ENCODE results near the gene PHOSPHO1. TPM values are rescaled to one million over a fixed set of nuclear protein-coding genes. Genes with fewer than 3 reads are reported as not detected.
A peak's percentile ranks its signal among the peaks of the same experiment; 100 is the strongest.
"Not testable (repeated sequence)": the region's sequence is repeated elsewhere in the genome, so short reads cannot be mapped to it uniquely, and the experiment has no call there.

PHOSPHO1 gene
- total RNA-seq, 2 donors from 2014 or later = 0.55 to 6.3 TPM

- H3K9me3 ChIP-seq = no peaks in the 10 kb centered on the region
- intact Hi-C loops (cut with DNase I) = no loop called here
- peak in 3 of 4 experiments; percentile 53 to 59 (median 55) for TF ChIP-seq CTCF (IDR thresholded peaks at IDR 0.05)
- no peak for TF ChIP-seq POLR2AphosphoS5 (IDR thresholded peaks at IDR 0.05)
- H3K4me1 ChIP-seq (replicated peaks) = no peaks in the 10 kb centered on the region
- no peak overlapping the region for H3K4me3 ChIP-seq
- H3K27ac ChIP-seq = no peak overlapping the region
- H3K27me3 ChIP-seq (replicated peaks; ENCODE audit: insufficient read depth) = no peaks in the 10 kb centered on the region
- no peaks in the 10 kb centered on the region for H3K36me3 ChIP-seq
- peak; percentile 28 for DNase-seq (ENCODE audit: low spot score)
- 24% methylated on average over 5 of the region's 5 CpGs for WGBS
These were observed 50.3 kb downstream of the PHOSPHO1 start for GRCh38 chr17:49180303-49180702.

DNA sequence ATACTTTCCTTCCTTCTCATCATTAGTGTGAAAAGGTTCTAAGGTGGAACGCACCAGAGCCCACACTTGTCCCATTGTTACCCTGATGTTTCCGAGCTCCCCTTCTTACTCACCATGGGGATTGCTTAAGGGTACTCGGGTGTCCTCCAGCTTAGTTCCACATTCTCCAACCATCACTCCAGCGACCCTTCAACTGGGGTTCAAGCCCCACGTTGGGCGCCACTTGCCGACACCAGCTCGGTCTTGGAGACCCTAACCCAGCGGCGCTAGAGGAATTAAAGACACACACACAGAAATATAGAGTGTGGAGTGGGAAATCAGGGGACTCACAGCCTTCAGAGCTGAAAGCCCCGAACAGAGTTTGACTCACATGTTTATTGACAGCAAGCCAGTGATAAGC is 54.6 kb downstream of the PHOSPHO1 start:
- not testable (repeated sequence) for H3K9me3 ChIP-seq

More for the DNA sequence above, 54.6 kb downstream of the PHOSPHO1 start:
- intact Hi-C loops (cut with DNase I); DNase-seq (ENCODE audit: low spot score); H3K36me3 ChIP-seq; H3K4me3 ChIP-seq; H3K27me3 ChIP-seq (replicated peaks; ENCODE audit: insufficient read depth); H3K27ac ChIP-seq; H3K4me1 ChIP-seq (replicated peaks): not testable (repeated sequence)
- 93% methylated on average over 11 of the region's 11 CpGs for WGBS

Other genes with a start within 250 kb of the PHOSPHO1 start
- 10 to 100 TPM in 1 of 2 donors, not detected in 1; 10.9 TPM for gene IGF2BP1, start 233.4 kb downstream of the PHOSPHO1 start, total RNA-seq
- gene B4GALNT2, start 98.0 kb downstream of the PHOSPHO1 start, total RNA-seq = not detected
- 1 to 10 TPM in 1 of 2 donors, not detected in 1; 3.1 TPM for gene GNGT2, start 20.2 kb downstream of the PHOSPHO1 start, total RNA-seq
- 1 to 10 TPM; 3.0 to 9.0 TPM for gene ABI3, start 20.1 kb downstream of the PHOSPHO1 start, total RNA-seq
- 10 to 100 TPM; 59.7 to 88.5 TPM for gene ZNF652, start 131.5 kb upstream of the PHOSPHO1 start, total RNA-seq
- 100 to 1,000 TPM; 105 to 135 TPM for gene PHB1, start 184.1 kb upstream of the PHOSPHO1 start, total RNA-seq

All from prostate gland (tissue), 2 donors.